Myocyte (in vitro differentiated cells): ENCODE results near the gene RETREG1. TPM values are rescaled to one million over a fixed set of nuclear protein-coding genes. Genes with fewer than 3 reads are reported as not detected.

Experiments
- DNase-seq: peaks from one replicate; pipeline ENCODE4 v3.0.0-alpha.2; 2012; ENCODE audit warnings: low read depth
- total RNA-seq: library from RNA; depleted of rRNA; stranded (reverse); fragments of >200 nt; gene quantifications from 2 replicates; pipeline ENCODE4 v1.2.3, GENCODE V29; 2014

The RETREG1 gene
- total RNA-seq, 1 donor from 2014 or later = 17.3 TPM

DNA sequence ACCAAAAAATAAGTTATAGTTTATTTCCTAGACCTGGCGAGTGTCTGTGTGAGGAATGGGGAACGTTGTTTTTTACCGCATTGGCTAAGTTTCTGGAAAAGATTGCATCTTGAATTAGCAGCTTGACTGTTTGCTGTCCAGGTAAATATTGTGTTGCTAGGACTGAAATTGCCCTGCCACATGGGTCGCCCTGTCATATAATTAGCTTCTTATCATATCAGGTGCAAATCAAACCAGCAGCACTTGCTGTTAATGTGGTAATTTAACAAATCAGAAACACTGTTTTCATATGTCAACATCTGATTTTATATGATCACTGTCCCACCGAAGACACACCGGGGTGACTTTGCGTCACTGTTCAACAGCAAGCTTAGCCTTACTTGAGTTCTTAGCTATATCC is 87.5 kb downstream of the RETREG1 start:
- DNase-seq = no peak

GRCh38 chr5:16528382-16529110 is 88.3 kb downstream of the RETREG1 start:
- DNase-seq = no peak

DNA sequence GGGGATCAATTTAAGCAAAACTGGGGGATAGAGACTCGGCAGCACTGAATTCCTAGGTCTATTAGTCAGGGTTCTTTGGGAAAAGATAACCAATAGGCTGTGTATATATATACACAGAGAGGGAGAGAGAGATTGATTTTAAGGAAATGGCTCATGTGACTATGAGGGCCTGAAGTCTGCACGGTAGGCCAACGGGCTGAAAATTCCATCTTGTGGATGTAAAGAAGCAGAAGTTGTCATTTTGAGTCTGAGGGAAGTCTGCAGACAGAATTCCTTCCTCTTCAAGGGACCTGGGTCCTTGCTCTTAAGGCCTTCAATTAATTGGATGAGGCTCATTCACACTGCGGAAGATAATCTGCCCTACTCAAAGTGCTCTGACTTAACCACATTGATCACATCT is 91.1 kb downstream of the RETREG1 start:
- DNase-seq = no peak

- DNase-seq = no peak
Observed at GRCh38 chr5:16524286-16524685, 92.5 kb downstream of the RETREG1 start.

GRCh38 chr5:16521521-16522483 is 95.0 kb downstream of the RETREG1 start:
- DNase-seq = no peak

DNA sequence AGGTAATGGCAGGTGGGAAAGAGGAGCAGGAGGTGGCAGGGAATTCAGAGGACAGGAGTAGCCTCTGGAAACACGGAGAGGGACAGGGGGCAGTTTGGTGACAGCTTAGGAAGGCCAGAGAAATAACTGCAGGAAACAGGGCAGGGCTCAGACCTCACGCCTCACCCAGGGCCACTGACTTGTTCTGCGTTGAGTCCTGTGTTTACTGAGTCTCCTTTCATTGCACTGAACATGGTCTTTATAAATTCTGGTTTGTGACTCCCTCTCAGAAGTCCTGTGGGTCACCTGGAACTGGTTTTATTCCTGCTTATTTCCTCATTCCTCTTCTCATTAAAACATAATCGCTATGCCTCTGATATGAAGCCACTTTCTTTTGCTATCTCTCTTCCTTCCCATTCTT is 96.0 kb downstream of the RETREG1 start:
- no peak for DNase-seq

GRCh38 chr5:16519435-16519834 is 97.4 kb downstream of the RETREG1 start:
- DNase-seq = no peak

DNA sequence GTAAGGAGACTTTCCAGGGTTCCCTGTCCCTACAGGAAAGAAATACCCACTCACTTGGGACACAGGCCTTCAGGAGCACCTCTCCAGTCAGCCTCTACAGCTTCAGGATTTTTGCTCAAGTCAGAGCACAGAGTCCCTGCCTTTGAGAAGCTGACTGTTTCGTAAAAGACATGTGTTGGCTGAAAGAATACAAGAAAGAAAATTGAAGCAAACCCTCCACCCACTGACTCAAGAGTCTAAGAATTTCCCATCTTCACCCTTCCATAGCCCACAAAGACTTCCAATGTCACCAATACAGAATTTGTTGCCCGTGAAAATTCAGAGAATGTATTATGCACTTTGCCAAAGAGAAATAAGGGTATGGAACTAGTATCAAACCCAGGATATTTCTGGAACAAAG is 98.2 kb downstream of the RETREG1 start:
- DNase-seq = peak; percentile 30

DNA sequence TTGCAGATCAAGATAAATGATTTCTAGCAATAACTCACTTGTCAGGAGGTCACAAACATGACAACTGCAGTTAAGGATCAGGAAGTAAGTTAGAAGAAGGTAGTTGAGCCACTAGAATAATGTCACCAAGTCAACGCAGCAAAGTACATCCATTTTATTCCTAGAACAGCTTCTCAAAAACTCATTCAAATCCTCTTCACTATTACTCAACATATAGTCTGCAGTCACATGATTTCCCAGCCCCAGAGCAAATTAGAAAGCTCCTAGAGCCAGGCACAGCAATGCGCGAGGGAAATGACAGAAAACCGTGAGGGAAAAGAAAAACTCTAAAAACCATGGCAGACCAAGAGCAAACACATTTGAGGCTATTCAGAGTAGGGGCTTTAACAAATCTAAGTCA is 101.3 kb downstream of the RETREG1 start:
- DNase-seq = no peak

- no peak for DNase-seq
Observed at GRCh38 chr5:16510098-16510497, 106.7 kb downstream of the RETREG1 start.

- DNase-seq = peak; percentile 60
Observed at GRCh38 chr5:16508730-16509531, 107.9 kb downstream of the RETREG1 start.

GRCh38 chr5:16507716-16508115 is 109.1 kb downstream of the RETREG1 start:
- DNase-seq = no peak

DNA sequence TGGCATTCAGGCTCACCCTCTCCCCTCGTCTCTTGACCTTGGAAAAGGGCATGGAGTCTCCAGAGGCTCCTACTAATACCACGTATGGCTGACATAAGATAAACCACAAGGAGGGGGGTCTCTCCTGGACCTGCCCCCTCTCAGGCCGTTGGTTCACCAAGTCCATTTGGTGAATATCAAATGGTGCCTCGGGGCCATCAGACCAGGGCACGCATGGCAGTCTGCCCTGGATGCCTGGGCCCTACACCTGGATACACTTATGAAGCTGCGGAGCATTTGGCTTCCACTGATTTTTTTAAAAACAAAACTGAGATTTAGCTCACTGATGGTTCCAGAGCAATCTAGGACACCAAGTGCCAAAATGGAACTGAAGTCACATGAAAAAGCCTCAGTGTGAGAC is 110.9 kb downstream of the RETREG1 start:
- DNase-seq = no peak

GRCh38 chr5:16505140-16505891 is 111.5 kb downstream of the RETREG1 start:
- DNase-seq = no peak

DNA sequence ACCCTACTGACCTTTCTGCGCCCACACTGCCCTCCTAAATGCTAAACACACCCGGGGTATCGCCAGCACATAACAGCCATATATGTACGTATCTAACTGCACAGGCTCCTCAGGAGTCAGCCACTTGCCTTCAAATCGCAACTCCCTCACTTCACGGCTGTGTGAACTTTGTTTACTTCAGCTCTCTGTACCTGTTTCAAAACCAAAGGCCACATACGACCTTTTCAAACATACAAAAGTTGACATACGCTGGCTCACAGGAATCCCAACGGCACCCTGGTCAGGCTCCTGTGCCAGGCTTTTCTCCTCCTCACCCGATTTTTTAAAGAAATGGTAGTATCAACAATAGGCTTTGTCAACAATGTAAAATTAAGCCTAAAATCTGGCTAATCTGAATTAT is 112.2 kb downstream of the RETREG1 start:
- DNase-seq = no peak

DNA sequence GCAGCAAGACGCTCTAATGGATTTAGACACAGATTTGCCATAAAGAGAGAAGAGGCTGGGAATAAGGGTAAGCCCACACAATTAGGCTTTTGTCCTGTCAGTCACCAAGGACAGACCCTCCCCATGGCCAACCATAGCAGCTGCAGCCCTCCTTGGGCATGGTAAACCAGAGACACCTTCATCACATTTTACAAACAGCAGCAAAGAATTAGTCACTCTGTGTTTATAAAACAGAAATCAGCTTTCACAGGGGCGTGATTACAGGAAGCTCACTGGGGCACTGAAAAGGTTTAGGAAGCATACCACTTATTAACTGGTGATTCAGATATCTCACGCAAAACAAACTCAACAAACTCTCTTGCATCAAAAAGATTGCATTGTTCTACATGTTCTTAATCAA is 113.9 kb downstream of the RETREG1 start:
- DNase-seq = no peak

GRCh38 chr5:16500024-16500423 is 116.8 kb downstream of the RETREG1 start:
- no peak for DNase-seq

GRCh38 chr5:16497546-16497945 is 119.3 kb downstream of the RETREG1 start:
- peak; percentile 50 for DNase-seq

DNA sequence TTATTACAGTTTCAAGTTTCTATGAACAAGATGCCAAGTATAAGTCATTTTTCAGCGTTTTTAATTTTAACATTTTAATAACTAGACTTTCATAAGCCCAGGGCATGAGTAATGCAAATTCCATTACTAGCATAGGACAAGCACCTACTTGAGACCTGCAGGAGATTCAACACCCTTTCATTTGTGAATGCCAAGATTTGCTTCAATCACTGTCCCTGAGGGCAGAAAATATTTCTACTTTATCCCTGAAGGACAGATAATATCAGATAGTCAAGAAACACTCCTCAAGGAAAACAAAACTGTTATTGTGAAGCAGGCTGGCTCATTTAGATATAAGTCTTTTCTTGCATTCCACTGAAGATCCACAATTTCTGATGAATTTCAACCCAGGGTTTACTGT is 123.5 kb downstream of the RETREG1 start:
- DNase-seq = peak; percentile 32

DNA sequence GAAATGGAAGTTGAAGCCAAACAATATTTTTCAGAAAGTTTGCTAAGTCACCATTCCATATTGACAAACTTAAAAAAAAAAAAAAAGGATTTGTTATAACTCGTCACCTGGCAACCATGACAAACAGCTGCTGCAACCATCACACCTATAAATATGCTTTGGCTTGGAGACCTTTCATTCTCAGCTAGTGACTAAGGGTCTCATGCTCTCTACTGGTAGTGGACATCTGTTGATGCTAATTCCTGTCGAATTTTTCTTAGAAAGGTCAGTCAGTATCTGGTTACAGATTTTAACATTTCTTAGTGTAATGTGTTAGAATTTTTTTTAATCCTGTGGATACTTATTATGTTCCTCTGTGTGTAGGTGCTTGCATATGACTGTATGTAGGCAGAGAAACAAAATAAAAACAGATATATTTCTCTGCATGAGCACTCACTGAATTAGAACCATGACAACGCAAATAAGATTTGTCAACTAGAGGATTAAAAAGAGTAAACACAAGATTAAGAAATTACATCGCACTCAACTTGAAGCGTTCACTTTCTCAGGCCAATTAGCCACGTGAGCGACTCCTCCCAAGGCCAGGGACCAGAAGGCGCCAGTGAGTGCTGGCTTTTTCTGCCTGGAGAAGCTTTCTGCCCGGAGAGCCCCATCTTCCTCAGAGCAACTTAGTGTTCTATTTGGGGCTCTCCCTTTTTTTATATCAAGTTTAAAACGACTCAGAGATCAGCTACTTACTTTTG is 124.2 kb downstream of the RETREG1 start:
- DNase-seq = peak; percentile 98
